KBM-7 (cell line): ENCODE measurements around the gene MFSD2B.
A peak's percentile ranks its signal among the peaks of the same experiment; 100 is the strongest.

ENCODE experiments used
- DNase-seq: peaks from one replicate; pipeline ENCODE4 v3.0.0-alpha.2; 2015
- in situ Hi-C: fragments of 300-500 bp; cut with MboI; formaldehyde crosslinking; loops from 2 replicates; pipeline ENCODE4 v1.14.3; 2020; ENCODE audit warnings: low sequenced_read_pairs, low pct_unique_long_range_greater_than_20kb, mixed read lengths

The MFSD2B gene

GRCh38 chr2:24048769-24049484 lies 39.0 kb downstream of the MFSD2B start:
- DNase-seq: no peak
- in situ Hi-C loops: no loop called here

- peak; percentile 47 for DNase-seq
- in situ Hi-C loops: no loop called here
Observed at GRCh38 chr2:24049485-24050021, 39.7 kb downstream of the MFSD2B start, which contains the start of gene FKBP1B. FKBP1B (plus strand) TSS chr2:24049741; CDS start chr2:24049850, 109 bp downstream.

GRCh38 chr2:24050041-24050979 lies 40.4 kb downstream of the MFSD2B start:
- in situ Hi-C loops: no loop called here

GRCh38 chr2:24051833-24052232 lies 41.9 kb downstream of the MFSD2B start:
- in situ Hi-C loops: no loop called here

More at GRCh38 chr2:24050041-24050979, 40.4 kb downstream of the MFSD2B start:
- peak; percentile 27 for DNase-seq

GRCh38 chr2:24052951-24053350 lies 43.1 kb downstream of the MFSD2B start:
- in situ Hi-C loops: no loop called here
- no peak for DNase-seq

More at GRCh38 chr2:24051833-24052232, 41.9 kb downstream of the MFSD2B start:
- no peak for DNase-seq

GRCh38 chr2:24054366-24055010 lies 44.6 kb downstream of the MFSD2B start:
- no peak for DNase-seq
- in situ Hi-C loops: no loop called here

GRCh38 chr2:24055750-24056149 lies 45.9 kb downstream of the MFSD2B start:
- no peak for DNase-seq
- in situ Hi-C loops: no loop called here

- in situ Hi-C loops: no loop called here
- DNase-seq: no peak
Observed at GRCh38 chr2:24058564-24059271, 48.8 kb downstream of the MFSD2B start.

GRCh38 chr2:24065341-24065740 lies 55.5 kb downstream of the MFSD2B start:
- in situ Hi-C loops: no loop called here
- DNase-seq: no peak

GRCh38 chr2:24072259-24072658 lies 62.4 kb downstream of the MFSD2B start:
- no peak for DNase-seq
- in situ Hi-C loops: no loop called here

GRCh38 chr2:24073816-24074215 lies 63.9 kb downstream of the MFSD2B start:
- in situ Hi-C loops: no loop called here
- no peak for DNase-seq

- DNase-seq: no peak
- in situ Hi-C loops: no loop called here
Observed at GRCh38 chr2:24075259-24075658, 65.4 kb downstream of the MFSD2B start.
